PFSK-1 (cell line): Measurements from ENCODE around the gene NFE2L3.

Experiments used
- FOXP2 ChIP-seq: optimal IDR thresholded peaks from 2 replicates; pipeline ENCODE3; 2011; ENCODE audit warnings: borderline replicate concordance, control low read depth, inconsistent platforms; ENCODE audit not compliant: insufficient read depth; ENCODE audit errors: extremely low read length, extremely low read depth
- POLR2AphosphoS5 ChIP-seq: IDR thresholded peaks from 2 replicates; pipeline ENCODE4 v1.6.1; 2012; ENCODE audit warnings: low read depth, mild to moderate bottlenecking, control low read depth, low read length, moderate library complexity
- SIN3A ChIP-seq: IDR thresholded peaks from 2 replicates; pipeline ENCODE4 v1.6.1; 2012; ENCODE audit warnings: mild to moderate bottlenecking, low read length, moderate library complexity, borderline replicate concordance; ENCODE audit not compliant: insufficient read depth
- TAF1 ChIP-seq: IDR thresholded peaks from 2 replicates; pipeline ENCODE4 v1.6.1; 2012; ENCODE audit warnings: low read length, control low read depth, borderline replicate concordance; ENCODE audit not compliant: insufficient read depth
- TF ChIP-seq, protein P1 (sequence below), 2 experiments: IDR thresholded peaks; 2 replicates each; pipeline versions ENCODE4 v1.6.1 to v1.8.0; 2011 to 2012; ENCODE audit warnings: low read depth in 2 of 2, low read length in 2 of 2, control low read depth in 1 of 2, inconsistent platforms in 1 of 2, mild to moderate bottlenecking in 1 of 2, moderate library complexity in 1 of 2; ENCODE audit not compliant: insufficient read depth in 1 of 2

The NFE2L3 gene

DNA sequence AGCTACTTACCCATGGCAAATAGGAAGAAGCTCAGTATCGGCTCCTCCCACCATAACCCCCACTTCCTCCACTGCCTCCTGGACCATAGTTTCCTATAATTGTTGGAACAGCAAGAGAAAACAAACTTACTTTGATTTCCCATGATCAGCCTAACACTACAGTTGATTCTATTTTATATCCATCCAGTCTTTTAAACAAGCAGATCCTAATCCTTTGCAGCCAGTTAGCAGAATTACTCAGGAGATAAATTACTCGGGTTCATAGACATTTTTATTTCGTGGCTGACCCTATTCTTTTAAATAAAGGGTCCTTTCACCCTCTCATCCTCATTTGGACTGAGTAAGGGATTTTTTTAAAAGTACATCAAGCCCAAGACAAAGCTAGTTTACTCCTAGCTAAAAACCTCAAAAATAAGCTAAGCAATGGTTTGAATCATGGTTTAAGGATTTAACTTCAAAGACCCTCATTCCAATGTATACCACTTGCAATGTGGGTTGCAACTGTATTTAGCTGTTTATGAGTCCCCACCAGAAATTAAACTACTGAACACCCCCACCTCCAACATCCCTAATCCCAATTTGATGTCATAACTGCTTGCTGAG, 40.6 kb downstream of the NFE2L3 start:
- no peak for TF ChIP-seq POLR2AphosphoS5
- TF ChIP-seq SIN3A = no peak
- TF ChIP-seq TAF1 = no peak
- TF ChIP-seq, protein P1, sequence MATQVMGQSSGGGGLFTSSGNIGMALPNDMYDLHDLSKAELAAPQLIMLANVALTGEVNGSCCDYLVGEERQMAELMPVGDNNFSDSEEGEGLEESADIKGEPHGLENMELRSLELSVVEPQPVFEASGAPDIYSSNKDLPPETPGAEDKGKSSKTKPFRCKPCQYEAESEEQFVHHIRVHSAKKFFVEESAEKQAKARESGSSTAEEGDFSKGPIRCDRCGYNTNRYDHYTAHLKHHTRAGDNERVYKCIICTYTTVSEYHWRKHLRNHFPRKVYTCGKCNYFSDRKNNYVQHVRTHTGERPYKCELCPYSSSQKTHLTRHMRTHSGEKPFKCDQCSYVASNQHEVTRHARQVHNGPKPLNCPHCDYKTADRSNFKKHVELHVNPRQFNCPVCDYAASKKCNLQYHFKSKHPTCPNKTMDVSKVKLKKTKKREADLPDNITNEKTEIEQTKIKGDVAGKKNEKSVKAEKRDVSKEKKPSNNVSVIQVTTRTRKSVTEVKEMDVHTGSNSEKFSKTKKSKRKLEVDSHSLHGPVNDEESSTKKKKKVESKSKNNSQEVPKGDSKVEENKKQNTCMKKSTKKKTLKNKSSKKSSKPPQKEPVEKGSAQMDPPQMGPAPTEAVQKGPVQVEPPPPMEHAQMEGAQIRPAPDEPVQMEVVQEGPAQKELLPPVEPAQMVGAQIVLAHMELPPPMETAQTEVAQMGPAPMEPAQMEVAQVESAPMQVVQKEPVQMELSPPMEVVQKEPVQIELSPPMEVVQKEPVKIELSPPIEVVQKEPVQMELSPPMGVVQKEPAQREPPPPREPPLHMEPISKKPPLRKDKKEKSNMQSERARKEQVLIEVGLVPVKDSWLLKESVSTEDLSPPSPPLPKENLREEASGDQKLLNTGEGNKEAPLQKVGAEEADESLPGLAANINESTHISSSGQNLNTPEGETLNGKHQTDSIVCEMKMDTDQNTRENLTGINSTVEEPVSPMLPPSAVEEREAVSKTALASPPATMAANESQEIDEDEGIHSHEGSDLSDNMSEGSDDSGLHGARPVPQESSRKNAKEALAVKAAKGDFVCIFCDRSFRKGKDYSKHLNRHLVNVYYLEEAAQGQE (IDR thresholded peaks at IDR 0.05; ENCODE audit: insufficient read depth in 1 of 2, low read depth in 2 of 2, low read length in 2 of 2) = no peak

- TF ChIP-seq SIN3A = no peak
- TF ChIP-seq FOXP2 = no peak
- TF ChIP-seq, protein P1 (IDR thresholded peaks at IDR 0.05; ENCODE audit: insufficient read depth in 1 of 2, low read depth in 2 of 2, low read length in 2 of 2) = no peak
- no peak for TF ChIP-seq TAF1
- TF ChIP-seq POLR2AphosphoS5 = no peak
These were observed 41.6 kb downstream of the NFE2L3 start for GRCh38 chr7:26193432-26194207.

DNA sequence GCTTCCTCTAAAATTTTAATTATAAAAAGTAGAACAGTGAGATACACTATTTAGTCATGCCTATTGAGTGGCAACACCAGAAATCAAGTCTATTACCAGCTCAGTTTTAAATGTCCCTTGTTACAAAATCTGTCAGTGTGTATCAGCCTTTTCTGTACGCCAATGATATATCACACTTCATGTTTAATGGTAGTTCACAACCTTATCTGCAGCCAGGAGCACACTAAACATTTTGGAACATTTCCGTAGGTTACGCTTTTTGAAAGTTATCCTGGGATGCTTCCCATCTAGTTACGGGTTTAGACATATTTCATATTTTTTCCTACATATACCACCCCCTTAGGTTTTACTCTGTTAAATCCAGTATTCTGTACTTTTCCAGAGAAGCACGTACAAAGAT, 43.2 kb downstream of the NFE2L3 start:
- TF ChIP-seq SIN3A (no peak), POLR2AphosphoS5 (no peak; the same call in 1 of the 2 replicates), FOXP2 (no peak), TAF1 (no peak)
- TF ChIP-seq, protein P1 (IDR thresholded peaks at IDR 0.05; ENCODE audit: insufficient read depth in 1 of 2, low read depth in 2 of 2, low read length in 2 of 2) = no peak

- TF ChIP-seq, protein P1 (IDR thresholded peaks at IDR 0.05; ENCODE audit: insufficient read depth in 1 of 2, low read depth in 2 of 2, low read length in 2 of 2) = no peak
- TF ChIP-seq TAF1 = no peak
- no peak for TF ChIP-seq SIN3A
- TF ChIP-seq POLR2AphosphoS5 = no peak; the same call in 1 of the 2 replicates
- no peak for TF ChIP-seq FOXP2
These were observed 44.1 kb downstream of the NFE2L3 start for GRCh38 chr7:26195867-26196657.
